ENCODE results near the gene CLCN6. TPM values are rescaled to one million over a fixed set of nuclear protein-coding genes. Genes with fewer than 3 reads are reported as not detected.
A peak's percentile ranks its signal among the peaks of the same experiment; 100 is the strongest.

Gene CLCN6, protein sequence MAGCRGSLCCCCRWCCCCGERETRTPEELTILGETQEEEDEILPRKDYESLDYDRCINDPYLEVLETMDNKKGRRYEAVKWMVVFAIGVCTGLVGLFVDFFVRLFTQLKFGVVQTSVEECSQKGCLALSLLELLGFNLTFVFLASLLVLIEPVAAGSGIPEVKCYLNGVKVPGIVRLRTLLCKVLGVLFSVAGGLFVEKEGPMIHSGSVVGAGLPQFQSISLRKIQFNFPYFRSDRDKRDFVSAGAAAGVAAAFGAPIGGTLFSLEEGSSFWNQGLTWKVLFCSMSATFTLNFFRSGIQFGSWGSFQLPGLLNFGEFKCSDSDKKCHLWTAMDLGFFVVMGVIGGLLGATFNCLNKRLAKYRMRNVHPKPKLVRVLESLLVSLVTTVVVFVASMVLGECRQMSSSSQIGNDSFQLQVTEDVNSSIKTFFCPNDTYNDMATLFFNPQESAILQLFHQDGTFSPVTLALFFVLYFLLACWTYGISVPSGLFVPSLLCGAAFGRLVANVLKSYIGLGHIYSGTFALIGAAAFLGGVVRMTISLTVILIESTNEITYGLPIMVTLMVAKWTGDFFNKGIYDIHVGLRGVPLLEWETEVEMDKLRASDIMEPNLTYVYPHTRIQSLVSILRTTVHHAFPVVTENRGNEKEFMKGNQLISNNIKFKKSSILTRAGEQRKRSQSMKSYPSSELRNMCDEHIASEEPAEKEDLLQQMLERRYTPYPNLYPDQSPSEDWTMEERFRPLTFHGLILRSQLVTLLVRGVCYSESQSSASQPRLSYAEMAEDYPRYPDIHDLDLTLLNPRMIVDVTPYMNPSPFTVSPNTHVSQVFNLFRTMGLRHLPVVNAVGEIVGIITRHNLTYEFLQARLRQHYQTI
- 29.2 TPM for total RNA-seq
- long read RNA-seq, full-length matches to known transcripts = 1 of 24 reads
- long read RNA-seq, partial matches to known transcripts = 15 of 24 reads
- long read RNA-seq, other reads (novel, unspliced or antisense) = 8 of 24 reads

DNA sequence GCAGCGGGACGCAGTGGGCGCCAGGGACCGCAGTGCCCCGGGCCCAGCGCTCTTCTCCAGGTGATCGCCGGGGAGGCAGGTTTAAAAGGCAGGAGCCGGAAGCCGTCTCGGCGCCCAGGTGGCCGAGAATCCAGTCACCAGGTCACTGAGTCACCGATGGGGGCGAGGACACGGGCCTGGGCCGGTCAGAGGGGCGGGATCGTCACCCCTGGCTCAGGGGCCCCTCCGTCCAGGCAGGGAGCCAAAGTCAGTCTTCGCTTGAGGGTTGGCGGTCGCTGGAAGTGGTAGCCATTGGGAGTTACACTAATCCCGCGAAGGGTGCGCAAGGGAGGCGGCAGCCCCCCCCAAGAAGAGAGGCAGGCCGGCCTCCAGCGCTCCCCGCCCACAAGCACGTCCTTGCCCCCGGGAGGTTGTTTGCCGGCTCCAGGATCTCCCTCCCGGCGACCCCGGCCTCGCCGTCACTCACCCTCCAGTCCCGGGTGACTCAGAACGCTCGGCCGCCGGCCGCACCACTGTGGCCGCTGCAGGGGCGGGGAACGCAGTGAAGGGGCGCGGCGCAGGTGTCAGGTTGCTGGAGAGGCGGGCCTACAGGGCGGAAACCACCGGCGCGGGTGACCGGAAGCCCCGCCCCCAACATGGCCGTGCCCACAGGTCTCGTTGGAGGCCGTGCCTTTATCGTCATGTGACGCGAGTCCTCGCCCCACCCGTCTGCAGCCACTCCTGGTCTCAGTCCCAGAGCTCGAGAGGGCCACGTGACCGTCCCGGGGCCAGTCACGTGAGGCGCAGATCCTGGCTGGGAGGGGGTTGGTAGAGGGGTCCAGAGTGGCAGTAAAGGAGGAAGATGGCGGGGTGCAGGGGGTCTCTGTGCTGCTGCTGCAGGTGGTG is at the start of gene CLCN6, which contains the start of gene MTHFR:
TSS of gene CLCN6 (plus strand) at position 770 of the 885 bp plus-strand sequence. CDS start at position 842, 72 bp downstream.
TSS of gene MTHFR (minus strand) at position 543 of the 885 bp plus-strand sequence. CDS start 2,848 bp downstream, outside the sequence.
- intact Hi-C loops (cut with DNase I) = no loop called here
- Histone ChIP-seq H3K27ac (peak within 1 kb of the TSS; percentile 96), H3K27me3 (ENCODE audit: low read depth) (no peaks in the 10 kb centered on the region), H3K4me3 (peak within 1 kb of the TSS; percentile 82), H3K36me3 (peaks cover 39% of the 10 kb centered on the region), H3K4me1 (peaks cover 66% of the 10 kb centered on the region), H3K9me3 (no peaks in the 10 kb centered on the region)
- DNase-seq = peak; percentile 100
- TF ChIP-seq, protein P1, sequence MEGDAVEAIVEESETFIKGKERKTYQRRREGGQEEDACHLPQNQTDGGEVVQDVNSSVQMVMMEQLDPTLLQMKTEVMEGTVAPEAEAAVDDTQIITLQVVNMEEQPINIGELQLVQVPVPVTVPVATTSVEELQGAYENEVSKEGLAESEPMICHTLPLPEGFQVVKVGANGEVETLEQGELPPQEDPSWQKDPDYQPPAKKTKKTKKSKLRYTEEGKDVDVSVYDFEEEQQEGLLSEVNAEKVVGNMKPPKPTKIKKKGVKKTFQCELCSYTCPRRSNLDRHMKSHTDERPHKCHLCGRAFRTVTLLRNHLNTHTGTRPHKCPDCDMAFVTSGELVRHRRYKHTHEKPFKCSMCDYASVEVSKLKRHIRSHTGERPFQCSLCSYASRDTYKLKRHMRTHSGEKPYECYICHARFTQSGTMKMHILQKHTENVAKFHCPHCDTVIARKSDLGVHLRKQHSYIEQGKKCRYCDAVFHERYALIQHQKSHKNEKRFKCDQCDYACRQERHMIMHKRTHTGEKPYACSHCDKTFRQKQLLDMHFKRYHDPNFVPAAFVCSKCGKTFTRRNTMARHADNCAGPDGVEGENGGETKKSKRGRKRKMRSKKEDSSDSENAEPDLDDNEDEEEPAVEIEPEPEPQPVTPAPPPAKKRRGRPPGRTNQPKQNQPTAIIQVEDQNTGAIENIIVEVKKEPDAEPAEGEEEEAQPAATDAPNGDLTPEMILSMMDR (IDR thresholded peaks at IDR 0.05) = no peak
- peak; percentile 93 to 95 for ATAC-seq

DNA sequence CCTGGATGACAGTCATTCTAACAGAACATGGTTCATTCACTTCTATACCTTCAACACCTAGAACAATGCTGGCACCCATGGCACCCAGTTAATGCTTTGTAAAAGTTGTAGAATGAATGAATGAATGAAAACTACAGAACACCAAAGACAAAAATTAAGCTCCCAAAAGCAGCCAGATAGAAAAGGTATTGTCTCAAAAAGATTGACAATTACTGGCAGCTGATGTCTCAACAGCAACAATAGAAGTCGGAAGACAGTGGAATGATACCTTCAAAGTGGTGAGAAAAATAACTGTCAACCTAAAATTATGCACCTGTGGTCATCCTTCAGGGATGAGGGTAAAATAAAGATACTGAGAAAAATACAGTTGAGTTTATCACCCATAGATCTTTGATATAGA is 48.9 kb upstream of the CLCN6 start:
- Histone ChIP-seq H3K27ac (no peak overlapping the region), H3K9me3 (no peaks in the 10 kb centered on the region), H3K27me3 (ENCODE audit: low read depth) (peaks cover 10% of the 10 kb centered on the region), H3K36me3 (no peaks in the 10 kb centered on the region), H3K4me3 (no peak overlapping the region), H3K4me1 (peaks cover 5% of the 10 kb centered on the region)
- DNase-seq = no peak
- TF ChIP-seq, protein P1 (IDR thresholded peaks at IDR 0.05) = no peak
- intact Hi-C loops (cut with DNase I) = no loop called here
- ATAC-seq = no peak

DNA sequence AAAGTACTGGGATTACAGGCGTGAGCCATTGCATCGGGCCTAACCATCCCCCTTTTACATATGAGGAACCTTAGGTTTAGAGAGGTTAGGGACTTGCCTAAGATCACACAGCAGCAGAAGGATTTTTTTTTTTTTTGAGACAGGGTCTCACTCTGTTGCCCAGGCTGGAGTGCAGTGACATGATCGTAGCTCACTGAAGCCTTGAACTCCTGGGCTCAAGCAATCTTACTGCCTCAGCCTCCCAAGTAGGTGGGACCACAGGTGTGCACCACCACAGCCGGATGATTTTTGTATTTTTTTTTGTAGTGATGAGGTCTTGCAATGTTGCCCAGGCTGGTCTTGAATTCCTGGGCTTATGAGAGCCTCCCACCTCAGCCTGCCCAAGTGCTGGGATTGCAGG is 46.2 kb upstream of the CLCN6 start:
- TF ChIP-seq, protein P1 (IDR thresholded peaks at IDR 0.05) = no peak
- intact Hi-C loops (cut with DNase I) = no loop called here
- H3K27ac ChIP-seq = no peak overlapping the region

DNA sequence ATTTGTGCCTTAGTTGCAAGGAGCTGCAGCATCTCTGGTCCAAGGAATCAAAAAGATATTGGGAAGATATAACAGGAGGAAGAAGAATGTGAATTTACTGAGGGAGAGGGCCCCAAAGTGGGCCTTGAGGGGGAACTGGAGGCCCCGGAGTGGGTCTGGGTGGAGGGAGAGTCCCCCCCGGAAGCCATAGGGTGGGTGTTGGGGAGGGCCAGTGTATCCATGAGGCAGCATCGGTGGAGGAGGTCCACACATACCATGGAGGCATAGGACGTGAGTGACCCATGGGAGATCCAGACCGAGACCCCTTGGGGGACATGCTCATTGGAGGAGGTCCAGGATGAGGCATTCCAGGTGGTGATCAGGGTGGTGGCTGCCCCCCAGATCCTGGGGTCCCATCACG is 44.7 kb upstream of the CLCN6 start:
- ATAC-seq = peak in 1 of 2 donors; percentile 20
- TF ChIP-seq, protein P1 (IDR thresholded peaks at IDR 0.05) = no peak
- intact Hi-C loops (cut with DNase I) = no loop called here
- Histone ChIP-seq H3K36me3 (no peaks in the 10 kb centered on the region), H3K27ac (no peak overlapping the region), H3K4me3 (no peak overlapping the region), H3K9me3 (no peaks in the 10 kb centered on the region), H3K4me1 (no peaks in the 10 kb centered on the region), H3K27me3 (ENCODE audit: low read depth) (peaks cover 18% of the 10 kb centered on the region)
- no peak for DNase-seq

More for the DNA sequence above, 46.2 kb upstream of the CLCN6 start:
- no peaks in the 10 kb centered on the region for H3K4me1 ChIP-seq
- peaks cover 18% of the 10 kb centered on the region for H3K27me3 ChIP-seq (ENCODE audit: low read depth)
- H3K36me3 ChIP-seq = no peaks in the 10 kb centered on the region
- ATAC-seq (no peak), DNase-seq (no peak)
- no peaks in the 10 kb centered on the region for H3K9me3 ChIP-seq
- no peak overlapping the region for H3K4me3 ChIP-seq

Measured in lower lobe of right lung (tissue), 2 donors.